ENCODE data around the gene MOCS2. TPM values are rescaled to one million over a fixed set of nuclear protein-coding genes. Genes with fewer than 3 reads are reported as not detected.
"Not testable (repeated sequence)": the region's sequence is repeated elsewhere in the genome, so short reads cannot be mapped to it uniquely, and the experiment has no call there.

Gene MOCS2
- polyA plus RNA-seq, 1 donor, result 46.0 TPM

GRCh38 chr5:53118879-53119278 lies 9.3 kb upstream of the MOCS2 start:
- H3K27ac ChIP-seq (ENCODE audit: low read length), result peak overlapping the region; percentile 50
- WGBS (ENCODE audit: insufficient coverage, low lambda C conversion rate), result 14% methylated on average over 1 of the region's 5 CpGs
- H3K4me3 ChIP-seq (ENCODE audit: low read length), result no peak overlapping the region
- H3K4me1 ChIP-seq (ENCODE audit: control insufficient read depth, insufficient read depth, low read length), result peaks cover 18% of the 10 kb centered on the region
- DNase-seq, result peak; percentile 37 to 75
- no peaks in the 10 kb centered on the region for H3K36me3 ChIP-seq (ENCODE audit: control insufficient read depth, insufficient read depth, low read length)
- H3K27me3 ChIP-seq (ENCODE audit: control insufficient read depth, insufficient read depth, low read length), result no peaks in the 10 kb centered on the region
- no peaks in the 10 kb centered on the region for H3K9me3 ChIP-seq (ENCODE audit: control insufficient read depth, low read depth, low read length)

GRCh38 chr5:53116597-53116996 lies 7.0 kb upstream of the MOCS2 start:
- WGBS (ENCODE audit: insufficient coverage, low lambda C conversion rate), result no CpG with 5 or more reads among the region's 1 CpG
- Histone ChIP-seq H3K27me3 (ENCODE audit: control insufficient read depth, insufficient read depth, low read length) (no peaks in the 10 kb centered on the region), H3K4me3 (ENCODE audit: low read length) (no peak overlapping the region), H3K9me3 (ENCODE audit: control insufficient read depth, low read depth, low read length) (no peaks in the 10 kb centered on the region), H3K4me1 (ENCODE audit: control insufficient read depth, insufficient read depth, low read length) (peaks cover 18% of the 10 kb centered on the region), H3K36me3 (ENCODE audit: control insufficient read depth, insufficient read depth, low read length) (no peaks in the 10 kb centered on the region), H3K27ac (ENCODE audit: low read length) (no peak overlapping the region)
- DNase-seq, result peak in 1 of 2 donors; percentile 17

GRCh38 chr5:53114988-53115387 lies 5.4 kb upstream of the MOCS2 start:
- H3K36me3 ChIP-seq (ENCODE audit: control insufficient read depth, insufficient read depth, low read length), result no peaks in the 10 kb centered on the region
- no peaks in the 10 kb centered on the region for H3K27me3 ChIP-seq (ENCODE audit: control insufficient read depth, insufficient read depth, low read length)
- H3K27ac ChIP-seq (ENCODE audit: low read length), result no peak overlapping the region
- no peak overlapping the region for H3K4me3 ChIP-seq (ENCODE audit: low read length)
- H3K4me1 ChIP-seq (ENCODE audit: control insufficient read depth, insufficient read depth, low read length), result peaks cover 18% of the 10 kb centered on the region
- DNase-seq, result no peak
- no peaks in the 10 kb centered on the region for H3K9me3 ChIP-seq (ENCODE audit: control insufficient read depth, low read depth, low read length)

GRCh38 chr5:53113947-53114346 lies 4.4 kb upstream of the MOCS2 start:
- H3K27ac ChIP-seq (ENCODE audit: low read length), result no peak overlapping the region
- no peaks in the 10 kb centered on the region for H3K9me3 ChIP-seq (ENCODE audit: control insufficient read depth, low read depth, low read length)
- H3K36me3 ChIP-seq (ENCODE audit: control insufficient read depth, insufficient read depth, low read length), result no peaks in the 10 kb centered on the region
- H3K4me3 ChIP-seq (ENCODE audit: low read length), result no peak overlapping the region
- H3K27me3 ChIP-seq (ENCODE audit: control insufficient read depth, insufficient read depth, low read length), result no peaks in the 10 kb centered on the region
- peaks cover 9% of the 10 kb centered on the region for H3K4me1 ChIP-seq (ENCODE audit: control insufficient read depth, insufficient read depth, low read length)
- WGBS (ENCODE audit: insufficient coverage, low lambda C conversion rate), result no CpG with 5 or more reads among the region's 9 CpGs
- no peak for DNase-seq

- H3K4me3 ChIP-seq (ENCODE audit: low read length), result no peak overlapping the region
- H3K9me3 ChIP-seq (ENCODE audit: control insufficient read depth, low read depth, low read length), result no peaks in the 10 kb centered on the region
- WGBS (ENCODE audit: insufficient coverage, low lambda C conversion rate), result 100% methylated on average over 2 of the region's 3 CpGs
- H3K36me3 ChIP-seq (ENCODE audit: control insufficient read depth, insufficient read depth, low read length), result no peaks in the 10 kb centered on the region
- DNase-seq, result no peak
- H3K27ac ChIP-seq (ENCODE audit: low read length), result no peak overlapping the region
- H3K4me1 ChIP-seq (ENCODE audit: control insufficient read depth, insufficient read depth, low read length), result no peaks in the 10 kb centered on the region
- H3K27me3 ChIP-seq (ENCODE audit: control insufficient read depth, insufficient read depth, low read length), result no peaks in the 10 kb centered on the region
These were observed 3.4 kb upstream of the MOCS2 start for GRCh38 chr5:53112909-53113308.

GRCh38 chr5:53112307-53112706 lies 2.8 kb upstream of the MOCS2 start:
- 100% methylated on average over 3 of the region's 6 CpGs for WGBS (ENCODE audit: insufficient coverage, low lambda C conversion rate)
- not testable (repeated sequence) for H3K27me3 ChIP-seq (ENCODE audit: control insufficient read depth, insufficient read depth, low read length); H3K27ac ChIP-seq (ENCODE audit: low read length); H3K4me1 ChIP-seq (ENCODE audit: control insufficient read depth, insufficient read depth, low read length); H3K36me3 ChIP-seq (ENCODE audit: control insufficient read depth, insufficient read depth, low read length); H3K4me3 ChIP-seq (ENCODE audit: low read length); DNase-seq; H3K9me3 ChIP-seq (ENCODE audit: control insufficient read depth, low read depth, low read length)

- 100% methylated on average over 1 of the region's 1 CpG for whole genome bisulfite sequencing (ENCODE audit: insufficient coverage, low lambda C conversion rate)
These were observed 1.6 kb upstream of the MOCS2 start for GRCh38 chr5:53111139-53111538.

GRCh38 chr5:53110156-53110555 lies 599 bp upstream of the MOCS2 start:
- no peaks in the 10 kb centered on the region for H3K9me3 ChIP-seq (ENCODE audit: control insufficient read depth, low read depth, low read length)
- H3K27ac ChIP-seq (ENCODE audit: low read length), result peak overlapping the region; percentile 87
- peaks cover 7% of the 10 kb centered on the region for H3K36me3 ChIP-seq (ENCODE audit: control insufficient read depth, insufficient read depth, low read length)
- H3K4me1 ChIP-seq (ENCODE audit: control insufficient read depth, insufficient read depth, low read length), result peaks cover 6% of the 10 kb centered on the region
- DNase-seq, result peak in 1 of 2 donors; percentile 23
- no peaks in the 10 kb centered on the region for H3K27me3 ChIP-seq (ENCODE audit: control insufficient read depth, insufficient read depth, low read length)
- peak overlapping the region; percentile 90 for H3K4me3 ChIP-seq (ENCODE audit: low read length)
- WGBS (ENCODE audit: insufficient coverage, low lambda C conversion rate), result no CpG with 5 or more reads among the region's 6 CpGs

More at GRCh38 chr5:53111139-53111538, 1.6 kb upstream of the MOCS2 start:
- Histone ChIP-seq H3K27me3 (ENCODE audit: control insufficient read depth, insufficient read depth, low read length) (no peaks in the 10 kb centered on the region), H3K27ac (ENCODE audit: low read length) (no peak overlapping the region), H3K36me3 (ENCODE audit: control insufficient read depth, insufficient read depth, low read length) (peaks cover 7% of the 10 kb centered on the region), H3K9me3 (ENCODE audit: control insufficient read depth, low read depth, low read length) (no peaks in the 10 kb centered on the region), H3K4me1 (ENCODE audit: control insufficient read depth, insufficient read depth, low read length) (peaks cover 6% of the 10 kb centered on the region), H3K4me3 (ENCODE audit: low read length) (no peak overlapping the region)
- DNase-seq, result no peak

- Histone ChIP-seq H3K4me3 (ENCODE audit: low read length) (peak overlapping the region; percentile 90), H3K4me1 (ENCODE audit: control insufficient read depth, insufficient read depth, low read length) (peaks cover 6% of the 10 kb centered on the region), H3K27ac (ENCODE audit: low read length) (peak overlapping the region; percentile 87), H3K36me3 (ENCODE audit: control insufficient read depth, insufficient read depth, low read length) (peaks cover 7% of the 10 kb centered on the region), H3K27me3 (ENCODE audit: control insufficient read depth, insufficient read depth, low read length) (no peaks in the 10 kb centered on the region), H3K9me3 (ENCODE audit: control insufficient read depth, low read depth, low read length) (no peaks in the 10 kb centered on the region)
- no peak for DNase-seq
- 0% methylated on average over 6 of the region's 11 CpGs for WGBS (ENCODE audit: insufficient coverage, low lambda C conversion rate)
These were observed 508 bp downstream of the MOCS2 start for GRCh38 chr5:53109056-53109442.

- no peak for DNase-seq
- peaks cover 22% of the 10 kb centered on the region for H3K36me3 ChIP-seq (ENCODE audit: control insufficient read depth, insufficient read depth, low read length)
- no peaks in the 10 kb centered on the region for H3K27me3 ChIP-seq (ENCODE audit: control insufficient read depth, insufficient read depth, low read length)
- no peak overlapping the region for H3K4me3 ChIP-seq (ENCODE audit: low read length)
- H3K4me1 ChIP-seq (ENCODE audit: control insufficient read depth, insufficient read depth, low read length), result peaks cover 6% of the 10 kb centered on the region
- no peak overlapping the region for H3K27ac ChIP-seq (ENCODE audit: low read length)
- WGBS (ENCODE audit: insufficient coverage, low lambda C conversion rate), result 100% methylated on average over 1 of the region's 5 CpGs
- H3K9me3 ChIP-seq (ENCODE audit: control insufficient read depth, low read depth, low read length), result no peaks in the 10 kb centered on the region
These were observed 3.8 kb downstream of the MOCS2 start for GRCh38 chr5:53105611-53106300.

GRCh38 chr5:53100606-53101005 lies 9.0 kb downstream of the MOCS2 start:
- H3K27ac ChIP-seq (ENCODE audit: low read length), result no peak overlapping the region

More at GRCh38 chr5:53100606-53101005, 9.0 kb downstream of the MOCS2 start:
- Histone ChIP-seq H3K4me1 (ENCODE audit: control insufficient read depth, insufficient read depth, low read length) (no peaks in the 10 kb centered on the region), H3K27me3 (ENCODE audit: control insufficient read depth, insufficient read depth, low read length) (no peaks in the 10 kb centered on the region), H3K36me3 (ENCODE audit: control insufficient read depth, insufficient read depth, low read length) (peaks cover 41% of the 10 kb centered on the region), H3K9me3 (ENCODE audit: control insufficient read depth, low read depth, low read length) (no peaks in the 10 kb centered on the region), H3K4me3 (ENCODE audit: low read length) (no peak overlapping the region)
- no peak for DNase-seq
- WGBS (ENCODE audit: insufficient coverage, low lambda C conversion rate), result 67% methylated on average over 1 of the region's 2 CpGs
